NB4 (cell line): Measurements from ENCODE around the gene DCN.

Experiments
- DNase-seq: peaks from one replicate; pipeline ENCODE4 v3.0.0; 2010; ENCODE audit warnings: low read depth
- H3K4me3 ChIP-seq: one replicate; pipeline ENCODE4 v1.5.1; 2011; ENCODE audit warnings: mild to moderate bottlenecking, low read depth, low read length, moderate library complexity
- MYC ChIP-seq: IDR thresholded peaks from 2 replicates; pipeline ENCODE4 v1.6.1; 2011; ENCODE audit warnings: low read depth, low read length
- POLR2A ChIP-seq: IDR thresholded peaks from 2 replicates; pipeline ENCODE4 v1.6.1; 2011; ENCODE audit warnings: mild to moderate bottlenecking; ENCODE audit not compliant: insufficient read length; ENCODE audit errors: extremely low read depth
- TF ChIP-seq, protein P1 (sequence below): IDR thresholded peaks from 2 replicates; pipeline ENCODE4 v1.6.1; 2011; ENCODE audit warnings: low read depth, low read length
- TF ChIP-seq, protein P2 (sequence below): IDR thresholded peaks from one replicate; pipeline ENCODE4 v1.5.1; 2012; ENCODE audit warnings: low read depth, low read length

Gene DCN

DNA sequence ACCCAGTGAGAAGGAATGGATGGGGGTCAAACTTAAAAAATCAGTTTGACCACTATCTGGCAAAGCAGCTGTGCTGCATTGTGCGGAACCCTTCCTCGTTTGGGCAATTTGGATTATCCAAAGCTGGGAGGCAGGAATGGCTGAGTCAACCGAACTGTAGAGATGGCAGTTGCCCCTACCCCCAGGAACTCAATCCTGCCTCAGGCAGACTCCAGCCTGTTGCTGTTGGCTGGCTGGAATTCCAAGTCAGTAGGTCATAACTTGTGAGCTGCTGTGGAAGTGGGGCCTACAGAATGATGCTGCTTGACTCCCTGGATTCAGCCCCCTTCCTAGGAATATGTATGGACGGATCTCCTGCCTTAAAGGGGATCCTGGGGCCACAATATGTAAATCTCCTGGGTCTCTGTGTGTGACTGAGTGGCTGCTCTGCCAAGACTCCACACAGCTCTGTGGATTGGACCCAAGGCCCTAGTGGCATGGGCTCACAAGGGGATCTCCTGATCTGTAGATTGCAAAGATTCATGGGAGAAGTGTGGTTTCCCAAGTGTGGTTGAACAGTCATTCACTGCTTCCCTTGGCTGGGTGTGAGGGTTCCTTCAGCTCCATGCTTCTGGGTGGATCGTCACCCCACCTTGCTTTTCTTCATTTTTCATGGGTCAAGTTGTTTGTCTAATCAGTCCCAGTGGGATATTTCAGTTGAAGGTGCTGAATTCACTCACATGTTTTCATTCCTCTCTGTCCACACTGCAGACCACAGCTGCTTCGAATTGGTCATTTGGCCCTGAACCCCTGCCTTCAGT is 90.5 kb downstream of the DCN start:
- DNase-seq, result no peak
- no peak overlapping the region for H3K4me3 ChIP-seq
- TF ChIP-seq, protein P1, sequence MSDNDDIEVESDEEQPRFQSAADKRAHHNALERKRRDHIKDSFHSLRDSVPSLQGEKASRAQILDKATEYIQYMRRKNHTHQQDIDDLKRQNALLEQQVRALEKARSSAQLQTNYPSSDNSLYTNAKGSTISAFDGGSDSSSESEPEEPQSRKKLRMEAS, result no peak
- no peak for TF ChIP-seq POLR2A
- TF ChIP-seq, protein P2, sequence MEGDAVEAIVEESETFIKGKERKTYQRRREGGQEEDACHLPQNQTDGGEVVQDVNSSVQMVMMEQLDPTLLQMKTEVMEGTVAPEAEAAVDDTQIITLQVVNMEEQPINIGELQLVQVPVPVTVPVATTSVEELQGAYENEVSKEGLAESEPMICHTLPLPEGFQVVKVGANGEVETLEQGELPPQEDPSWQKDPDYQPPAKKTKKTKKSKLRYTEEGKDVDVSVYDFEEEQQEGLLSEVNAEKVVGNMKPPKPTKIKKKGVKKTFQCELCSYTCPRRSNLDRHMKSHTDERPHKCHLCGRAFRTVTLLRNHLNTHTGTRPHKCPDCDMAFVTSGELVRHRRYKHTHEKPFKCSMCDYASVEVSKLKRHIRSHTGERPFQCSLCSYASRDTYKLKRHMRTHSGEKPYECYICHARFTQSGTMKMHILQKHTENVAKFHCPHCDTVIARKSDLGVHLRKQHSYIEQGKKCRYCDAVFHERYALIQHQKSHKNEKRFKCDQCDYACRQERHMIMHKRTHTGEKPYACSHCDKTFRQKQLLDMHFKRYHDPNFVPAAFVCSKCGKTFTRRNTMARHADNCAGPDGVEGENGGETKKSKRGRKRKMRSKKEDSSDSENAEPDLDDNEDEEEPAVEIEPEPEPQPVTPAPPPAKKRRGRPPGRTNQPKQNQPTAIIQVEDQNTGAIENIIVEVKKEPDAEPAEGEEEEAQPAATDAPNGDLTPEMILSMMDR, result no peak
- TF ChIP-seq MYC, result no peak
